Endodermal cell (in vitro differentiated cells): ENCODE data around the gene PDLIM5. TPM values are rescaled to one million over a fixed set of nuclear protein-coding genes. Genes with fewer than 3 reads are reported as not detected.
"Not testable (repeated sequence)": the region's sequence is repeated elsewhere in the genome, so short reads cannot be mapped to it uniquely, and the experiment has no call there.

Source experiments
- DNase-seq: peaks from one replicate; pipeline ENCODE4 v3.0.0-alpha.2; 2017
- H3K27ac ChIP-seq: 2 replicates; pipeline ENCODE4 v1.5.1; 2013; ENCODE audit warnings: mild to moderate bottlenecking, low read depth, low read length, moderate library complexity
- H3K27me3 ChIP-seq: 2 replicates; pipeline ENCODE4 v1.6.1; 2013; ENCODE audit warnings: mild to moderate bottlenecking, low read length, moderate library complexity; ENCODE audit not compliant: insufficient read depth, control insufficient read depth, poor library complexity, severe bottlenecking
- H3K36me3 ChIP-seq: 2 replicates; pipeline ENCODE4 v1.7.0; 2013; ENCODE audit warnings: mild to moderate bottlenecking, low read length, moderate library complexity; ENCODE audit not compliant: control insufficient read depth, insufficient read depth
- H3K4me1 ChIP-seq: one replicate; pipeline ENCODE4 v1.7.0; 2013; ENCODE audit warnings: low read length; ENCODE audit not compliant: control insufficient read depth, insufficient read depth
- H3K4me3 ChIP-seq: 2 replicates; pipeline ENCODE4 v1.5.1; 2013; ENCODE audit warnings: mild to moderate bottlenecking, low read length, moderate library complexity
- H3K9ac ChIP-seq: 2 replicates; pipeline ENCODE4 v1.6.1; 2013; ENCODE audit warnings: mild to moderate bottlenecking, low read length, moderate library complexity; ENCODE audit not compliant: poor library complexity, severe bottlenecking; ENCODE audit errors: extremely low read depth
- H3K9me3 ChIP-seq: 2 replicates; pipeline ENCODE4 v1.6.1; 2013; ENCODE audit warnings: mild to moderate bottlenecking, low read length, moderate library complexity; ENCODE audit not compliant: control insufficient read depth
- H3K27ac Mint-ChIP-seq: 2 replicates; pipeline ENCODE4 v1.8.0; 2020; ENCODE audit warnings: mixed read lengths
- H3K27me3 Mint-ChIP-seq: 2 replicates; pipeline ENCODE4 v1.8.0; 2021; ENCODE audit warnings: mild to moderate bottlenecking, mixed read lengths; ENCODE audit not compliant: insufficient read depth
- H3K36me3 Mint-ChIP-seq: 2 replicates; pipeline ENCODE4 v1.8.0; 2020; ENCODE audit warnings: low read depth, mixed read lengths
- H3K4me1 Mint-ChIP-seq: 2 replicates; pipeline ENCODE4 v1.8.0; 2020; ENCODE audit warnings: mixed read lengths
- H3K4me3 Mint-ChIP-seq: 2 replicates; pipeline ENCODE4 v1.8.0; 2020; ENCODE audit warnings: mild to moderate bottlenecking, moderate library complexity, mixed read lengths
- H3K9me3 Mint-ChIP-seq: 2 replicates; pipeline ENCODE4 v1.8.0; 2020; ENCODE audit warnings: mild to moderate bottlenecking, mixed read lengths
- CTCF ChIP-seq: fragments of 200-600 bp; sonication (generic); conservative IDR thresholded peaks from 2 replicates; pipeline ENCODE4 v1.5.0; 2021; ENCODE audit warnings: antibody characterized with exemption, mild to moderate bottlenecking
- WGBS, 2 experiments: methylation state at CpG; one replicate each; pipeline versions ENCODE4 v1.1.5 to v1.1.7; 2013; ENCODE audit warnings: missing lambda C conversion rate in 2 of 2, mixed read lengths in 1 of 2; ENCODE audit not compliant: insufficient coverage in 1 of 2, insufficient read length in 1 of 2; 5-methylcytosine and 5-hydroxymethylcytosine counted together
- total RNA-seq, 2 donors: library from RNA; stranded (reverse); fragmentation: NEBNext Ultra II Directional in 1 of 2; extraction: Animal tissue kit (Norgen Biotek cat#: 25700) in 1 of 2; gene quantifications; 2 replicates in 1 of 2; 3 replicates in 1 of 2; pipeline ENCODE4 v1.2.1, GENCODE V29; 2021

The PDLIM5 gene
- total RNA-seq, 2 donors from 2014 or later, result 91.0 to 149 TPM

GRCh38 chr4:94660614-94661013, 208.9 kb downstream of the PDLIM5 start:
- no peak for DNase-seq
- no peak overlapping the region for H3K4me3 Mint-ChIP-seq
- H3K27me3 Mint-ChIP-seq, result no peaks in the 10 kb centered on the region
- no peaks in the 10 kb centered on the region for H3K9me3 ChIP-seq
- WGBS, 2 experiments, result 69 to 77% methylated on average over 3 of the region's 3 CpGs
- no peak overlapping the region for H3K27ac ChIP-seq
- H3K27ac Mint-ChIP-seq, result no peak overlapping the region
- no peaks in the 10 kb centered on the region for H3K27me3 ChIP-seq
- no peak for TF ChIP-seq CTCF
- H3K36me3 Mint-ChIP-seq, result peaks cover 58% of the 10 kb centered on the region
- no peaks in the 10 kb centered on the region for H3K9me3 Mint-ChIP-seq
- no peaks in the 10 kb centered on the region for H3K4me1 ChIP-seq
- no peak overlapping the region for H3K4me3 ChIP-seq
- peaks cover 73% of the 10 kb centered on the region for H3K36me3 ChIP-seq
- H3K9ac ChIP-seq, result no peak overlapping the region
- peaks cover 2% of the 10 kb centered on the region for H3K4me1 Mint-ChIP-seq

GRCh38 chr4:94665021-94665420, 213.3 kb downstream of the PDLIM5 start:
- peaks cover 74% of the 10 kb centered on the region for H3K36me3 ChIP-seq
- peaks cover 43% of the 10 kb centered on the region for H3K36me3 Mint-ChIP-seq
- not testable (repeated sequence) for H3K4me1 ChIP-seq, H3K4me1 Mint-ChIP-seq, H3K4me3 ChIP-seq, DNase-seq, H3K4me3 Mint-ChIP-seq, H3K27me3 ChIP-seq, H3K9me3 Mint-ChIP-seq, H3K27ac Mint-ChIP-seq, H3K27me3 Mint-ChIP-seq, H3K9ac ChIP-seq, H3K27ac ChIP-seq, H3K9me3 ChIP-seq
- WGBS, 2 experiments, result 94 to 100% methylated on average over 3 to 5 of the region's 5 CpGs

- H3K4me3 ChIP-seq, result no peak overlapping the region
- Mint-ChIP-seq H3K36me3 (peaks cover 37% of the 10 kb centered on the region), H3K4me1 (peaks cover 4% of the 10 kb centered on the region), H3K27ac (no peak overlapping the region), H3K27me3 (no peaks in the 10 kb centered on the region), H3K4me3 (no peak overlapping the region), H3K9me3 (no peaks in the 10 kb centered on the region)
- no peak overlapping the region for H3K9ac ChIP-seq
- H3K27me3 ChIP-seq, result no peaks in the 10 kb centered on the region
- no peaks in the 10 kb centered on the region for H3K9me3 ChIP-seq
- no peak for TF ChIP-seq CTCF
- peaks cover 69% of the 10 kb centered on the region for H3K36me3 ChIP-seq
- WGBS, 2 experiments, result 86 to 98% methylated on average over 1 to 2 of the region's 3 CpGs
- DNase-seq, result no peak
- no peaks in the 10 kb centered on the region for H3K4me1 ChIP-seq
- no peak overlapping the region for H3K27ac ChIP-seq
Observed at GRCh38 chr4:94665500-94666404, 214.0 kb downstream of the PDLIM5 start.
